WTC11 (cell line): ENCODE data around the gene OXNAD1. TPM values are rescaled to one million over a fixed set of nuclear protein-coding genes. Genes with fewer than 3 reads are reported as not detected.

ENCODE experiments used
- ATAC-seq: fragments of 200-7000 bp; cut with Tn5 transposase; 2 replicates; pipeline ENCODE4 v1.10.0; 2021; ENCODE audit warnings: mild to moderate bottlenecking, moderate library complexity
- CTCF ChIA-PET: fragments of 300-600 bp; sonication (Branson Sonifier 250); formaldehyde crosslinking; loops from one replicate; lab custom pipeline; 2021; ENCODE audit warnings: antibody characterized with exemption; lab: Charles Lee
- POLR2A ChIA-PET: fragments of 350-600 bp; sonication (Branson Sonifier 250); formaldehyde crosslinking; loops from one replicate; lab custom pipeline; 2021; ENCODE audit warnings: antibody characterized with exemption; lab: Charles Lee
- DNase-seq: peaks from one replicate; pipeline ENCODE4 v3.0.0; 2021; ENCODE audit warnings: low spot score
- H3K27ac Mint-ChIP-seq: 2 replicates; pipeline ENCODE4 v1.8.0; 2021; ENCODE audit warnings: mixed read lengths
- H3K27me3 Mint-ChIP-seq: 2 replicates; pipeline ENCODE4 v1.8.0; 2021; ENCODE audit warnings: low read depth, mild to moderate bottlenecking, moderate library complexity, mixed read lengths
- H3K36me3 Mint-ChIP-seq: 2 replicates; pipeline ENCODE4 v1.8.0; 2021; ENCODE audit warnings: mixed read lengths
- H3K4me1 Mint-ChIP-seq: 2 replicates; pipeline ENCODE4 v1.8.0; 2022; ENCODE audit warnings: mixed read lengths
- H3K4me3 Mint-ChIP-seq: 2 replicates; pipeline ENCODE4 v1.8.0; 2021; ENCODE audit warnings: mild to moderate bottlenecking, moderate library complexity, mixed read lengths
- H3K9me3 Mint-ChIP-seq: 2 replicates; pipeline ENCODE4 v1.8.0; 2021; ENCODE audit warnings: mixed read lengths
- ATF1 ChIP-seq: sonication (generic); formaldehyde crosslinking; IDR thresholded peaks from 2 replicates; pipeline ENCODE4 v1.8.1; 2023; ENCODE audit warnings: mild to moderate bottlenecking, moderate library complexity, missing genetic modification reagents
- ATF3 ChIP-seq: sonication (generic); formaldehyde crosslinking; conservative IDR thresholded peaks from 2 replicates; pipeline ENCODE4 v1.8.1; 2022; ENCODE audit warnings: mild to moderate bottlenecking, missing genetic modification reagents
- ERG ChIP-seq: fragments of 250-450 bp; sonication (Bioruptor Pico); IDR thresholded peaks from 2 replicates; pipeline ENCODE4 v1.8.0; 2021; ENCODE audit warnings: mild to moderate bottlenecking
- ETV6 ChIP-seq: sonication (generic); formaldehyde crosslinking; IDR thresholded peaks from 2 replicates; pipeline ENCODE4 v1.8.1; 2022; ENCODE audit warnings: mild to moderate bottlenecking, missing genetic modification reagents
- GRHL2 ChIP-seq: fragments of 250-450 bp; sonication (Bioruptor Pico); IDR thresholded peaks from 2 replicates; pipeline ENCODE4 v1.8.0; 2022; ENCODE audit warnings: mild to moderate bottlenecking, moderate library complexity; ENCODE audit not compliant: insufficient replicate concordance, severe bottlenecking
- HMGA2 ChIP-seq: fragments of 250-450 bp; sonication (Bioruptor Pico); IDR thresholded peaks from 2 replicates; pipeline ENCODE4 v1.4.0; 2021; ENCODE audit warnings: mild to moderate bottlenecking, moderate library complexity
- HMGXB4 ChIP-seq: sonication (generic); formaldehyde crosslinking; IDR thresholded peaks from 2 replicates; pipeline ENCODE4 v1.8.1; 2023; ENCODE audit warnings: mild to moderate bottlenecking, moderate library complexity, missing genetic modification reagents
- MLX ChIP-seq: sonication (generic); formaldehyde crosslinking; IDR thresholded peaks from 2 replicates; pipeline ENCODE4 v1.8.1; 2023; ENCODE audit warnings: mild to moderate bottlenecking, missing genetic modification reagents, moderate library complexity
- MXD4 ChIP-seq: fragments of 250-450 bp; sonication (Bioruptor Pico); IDR thresholded peaks from 2 replicates; pipeline ENCODE4 v1.8.0; 2021; ENCODE audit warnings: mild to moderate bottlenecking, moderate library complexity, borderline replicate concordance
- NFYB ChIP-seq: sonication (generic); formaldehyde crosslinking; conservative IDR thresholded peaks from 2 replicates; pipeline ENCODE4 v1.8.0; 2022; ENCODE audit warnings: low read depth, missing genetic modification reagents
- NR3C1 ChIP-seq: sonication (generic); formaldehyde crosslinking; conservative IDR thresholded peaks from 2 replicates; pipeline ENCODE4 v1.8.1; 2023; ENCODE audit warnings: low read depth, mild to moderate bottlenecking, missing genetic modification reagents
- OVOL2 ChIP-seq: fragments of 250-450 bp; sonication (Bioruptor Pico); IDR thresholded peaks from 2 replicates; pipeline ENCODE4 v1.9.0; 2021; ENCODE audit warnings: mild to moderate bottlenecking, borderline replicate concordance
- RORB ChIP-seq: fragments of 250-450 bp; sonication (Bioruptor Pico); IDR thresholded peaks from 2 replicates; pipeline ENCODE4 v1.9.0; 2021; ENCODE audit warnings: mild to moderate bottlenecking
- ZNF232 ChIP-seq: sonication (generic); formaldehyde crosslinking; IDR thresholded peaks from 2 replicates; pipeline ENCODE4 v1.8.0; 2022; ENCODE audit warnings: mild to moderate bottlenecking, missing genetic modification reagents
- ZNF317 ChIP-seq: sonication (generic); formaldehyde crosslinking; IDR thresholded peaks from 2 replicates; pipeline ENCODE4 v1.8.1; 2023; ENCODE audit warnings: low read depth, mild to moderate bottlenecking, moderate library complexity, missing genetic modification reagents, borderline replicate concordance
- total RNA-seq: library from RNA; stranded (reverse); gene quantifications from 3 replicates; pipeline ENCODE4 v1.2.3, GENCODE V29; 2021
- TF ChIP-seq, protein P1 (sequence below): sonication (generic); formaldehyde crosslinking; IDR thresholded peaks from 2 replicates; pipeline ENCODE4 v1.8.1; 2023; ENCODE audit warnings: mild to moderate bottlenecking, missing genetic modification reagents, borderline replicate concordance
- TF ChIP-seq, protein P2 (sequence below): fragments of 250-450 bp; sonication (Bioruptor Pico); conservative IDR thresholded peaks from 2 replicates; pipeline ENCODE4 v1.9.0; 2021; ENCODE audit warnings: mild to moderate bottlenecking
- TF ChIP-seq, protein P3 (sequence below): fragments of 250-450 bp; sonication (Bioruptor Pico); IDR thresholded peaks from 2 replicates; pipeline ENCODE4 v2.1.2; 2022; ENCODE audit warnings: mild to moderate bottlenecking, moderate library complexity

OXNAD1 gene
- total RNA-seq, 1 experiment from 2014 or later, result 21.7 TPM

- peaks cover 18% of the 10 kb centered on the region for H3K4me1 Mint-ChIP-seq
- POLR2A ChIA-PET, result no interaction called here
- TF ChIP-seq HMGA2 (CRISPR knock-in tag), result no peak
- TF ChIP-seq, protein P1, sequence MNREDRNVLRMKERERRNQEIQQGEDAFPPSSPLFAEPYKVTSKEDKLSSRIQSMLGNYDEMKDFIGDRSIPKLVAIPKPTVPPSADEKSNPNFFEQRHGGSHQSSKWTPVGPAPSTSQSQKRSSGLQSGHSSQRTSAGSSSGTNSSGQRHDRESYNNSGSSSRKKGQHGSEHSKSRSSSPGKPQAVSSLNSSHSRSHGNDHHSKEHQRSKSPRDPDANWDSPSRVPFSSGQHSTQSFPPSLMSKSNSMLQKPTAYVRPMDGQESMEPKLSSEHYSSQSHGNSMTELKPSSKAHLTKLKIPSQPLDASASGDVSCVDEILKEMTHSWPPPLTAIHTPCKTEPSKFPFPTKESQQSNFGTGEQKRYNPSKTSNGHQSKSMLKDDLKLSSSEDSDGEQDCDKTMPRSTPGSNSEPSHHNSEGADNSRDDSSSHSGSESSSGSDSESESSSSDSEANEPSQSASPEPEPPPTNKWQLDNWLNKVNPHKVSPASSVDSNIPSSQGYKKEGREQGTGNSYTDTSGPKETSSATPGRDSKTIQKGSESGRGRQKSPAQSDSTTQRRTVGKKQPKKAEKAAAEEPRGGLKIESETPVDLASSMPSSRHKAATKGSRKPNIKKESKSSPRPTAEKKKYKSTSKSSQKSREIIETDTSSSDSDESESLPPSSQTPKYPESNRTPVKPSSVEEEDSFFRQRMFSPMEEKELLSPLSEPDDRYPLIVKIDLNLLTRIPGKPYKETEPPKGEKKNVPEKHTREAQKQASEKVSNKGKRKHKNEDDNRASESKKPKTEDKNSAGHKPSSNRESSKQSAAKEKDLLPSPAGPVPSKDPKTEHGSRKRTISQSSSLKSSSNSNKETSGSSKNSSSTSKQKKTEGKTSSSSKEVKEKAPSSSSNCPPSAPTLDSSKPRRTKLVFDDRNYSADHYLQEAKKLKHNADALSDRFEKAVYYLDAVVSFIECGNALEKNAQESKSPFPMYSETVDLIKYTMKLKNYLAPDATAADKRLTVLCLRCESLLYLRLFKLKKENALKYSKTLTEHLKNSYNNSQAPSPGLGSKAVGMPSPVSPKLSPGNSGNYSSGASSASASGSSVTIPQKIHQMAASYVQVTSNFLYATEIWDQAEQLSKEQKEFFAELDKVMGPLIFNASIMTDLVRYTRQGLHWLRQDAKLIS (CRISPR knock-in tag), result no peak
- no peak for TF ChIP-seq ZNF317 (CRISPR knock-in tag)
- TF ChIP-seq, protein P2, sequence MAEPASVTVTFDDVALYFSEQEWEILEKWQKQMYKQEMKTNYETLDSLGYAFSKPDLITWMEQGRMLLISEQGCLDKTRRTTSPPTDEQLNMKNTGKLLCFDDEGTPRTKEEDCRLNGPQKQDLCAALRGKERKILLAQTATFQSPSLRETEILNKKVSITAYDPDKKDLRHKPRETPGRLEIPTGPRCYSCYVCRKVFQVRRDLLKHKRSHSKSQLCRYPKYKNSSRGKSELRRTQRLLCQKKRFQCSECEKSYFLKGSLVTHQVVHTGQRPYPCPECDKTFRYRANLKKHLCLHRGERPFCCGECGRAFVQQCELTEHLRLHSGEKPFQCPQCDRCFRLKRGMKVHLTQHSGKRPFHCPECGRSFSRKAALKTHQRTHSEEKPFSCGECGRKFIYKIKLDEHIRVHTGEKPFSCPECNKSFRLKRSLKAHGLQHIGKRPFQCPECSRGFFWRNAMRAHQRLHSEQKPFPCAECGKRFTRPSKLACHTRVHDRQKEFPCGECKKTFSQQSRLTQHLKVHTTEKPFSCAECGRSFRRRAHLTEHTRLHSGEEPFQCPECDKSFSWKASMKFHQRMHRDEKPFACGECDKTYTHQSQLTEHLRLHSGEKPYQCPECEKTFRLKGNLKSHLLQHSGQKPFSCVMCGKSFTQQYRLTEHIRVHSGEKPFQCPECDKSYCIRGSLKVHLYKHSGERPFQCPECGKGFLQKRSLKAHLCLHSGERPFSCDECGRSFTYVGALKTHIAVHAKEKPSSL (CRISPR knock-in tag), result no peak
- TF ChIP-seq ATF1 (CRISPR knock-in tag), result no peak
- TF ChIP-seq ATF3 (CRISPR knock-in tag), result no peak
- no peak for TF ChIP-seq ERG (CRISPR knock-in tag)
- no peak for TF ChIP-seq ZNF232 (CRISPR knock-in tag)
- CTCF ChIA-PET, result no interaction called here
- ATAC-seq (no peak), DNase-seq (no peak)
- no peaks in the 10 kb centered on the region for H3K27me3 Mint-ChIP-seq
- no peak overlapping the region for H3K4me3 Mint-ChIP-seq
- peaks cover 24% of the 10 kb centered on the region for H3K9me3 Mint-ChIP-seq
- H3K36me3 Mint-ChIP-seq, result peaks cover 31% of the 10 kb centered on the region
- no peak overlapping the region for H3K27ac Mint-ChIP-seq
These were observed 63.1 kb downstream of the OXNAD1 start for GRCh38 chr3:16328124-16328523.

DNA sequence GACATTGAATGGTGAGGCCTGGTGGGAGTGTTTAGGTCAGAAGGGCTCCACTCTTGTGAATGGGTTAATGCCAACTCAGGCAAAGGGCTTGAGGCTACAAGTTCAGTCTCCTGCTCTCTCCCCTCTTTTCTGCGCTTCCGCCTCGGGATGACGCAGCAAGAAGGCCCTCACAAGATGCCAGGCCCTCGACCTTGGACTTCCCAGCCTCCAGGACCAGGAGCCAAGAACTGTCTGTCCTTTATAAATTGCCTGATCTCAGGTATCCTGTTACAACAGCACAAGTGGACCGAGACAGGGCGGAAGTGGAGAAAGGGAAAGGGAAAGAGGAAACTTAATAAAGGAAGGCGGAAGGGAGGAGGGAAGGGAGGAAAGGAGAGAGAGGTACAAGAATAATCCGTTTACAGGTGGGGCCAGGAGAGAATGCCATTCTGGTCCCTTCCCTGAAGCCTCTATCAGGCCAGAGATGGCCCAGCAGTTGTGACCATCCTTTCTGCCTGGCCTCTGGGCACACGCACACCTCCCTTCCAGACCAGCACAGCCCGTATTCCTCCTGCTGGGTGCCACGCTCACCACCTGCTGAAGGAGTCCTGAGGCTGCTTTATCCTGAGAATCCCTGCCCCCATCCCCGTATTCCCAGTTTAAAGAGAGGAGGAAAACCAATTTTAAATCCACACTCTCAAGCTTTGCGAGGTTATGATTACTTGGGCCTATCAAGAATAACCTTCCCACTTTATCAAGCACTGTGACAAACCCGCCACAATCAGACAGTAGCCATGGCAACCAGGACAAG is 64.2 kb downstream of the OXNAD1 start:
- Mint-ChIP-seq H3K27ac (0 out of 2 replicates have a peak overlapping the region, but pooled peaks have one; percentile 41), H3K9me3 (peaks cover 29% of the 10 kb centered on the region), H3K27me3 (no peaks in the 10 kb centered on the region), H3K36me3 (peaks cover 39% of the 10 kb centered on the region), H3K4me3 (no peak overlapping the region), H3K4me1 (peaks cover 18% of the 10 kb centered on the region)
- ChIA-PET CTCF (no interaction called here), POLR2A (no interaction called here)
- ATAC-seq, result peak; percentile 50
- TF ChIP-seq, protein P3, sequence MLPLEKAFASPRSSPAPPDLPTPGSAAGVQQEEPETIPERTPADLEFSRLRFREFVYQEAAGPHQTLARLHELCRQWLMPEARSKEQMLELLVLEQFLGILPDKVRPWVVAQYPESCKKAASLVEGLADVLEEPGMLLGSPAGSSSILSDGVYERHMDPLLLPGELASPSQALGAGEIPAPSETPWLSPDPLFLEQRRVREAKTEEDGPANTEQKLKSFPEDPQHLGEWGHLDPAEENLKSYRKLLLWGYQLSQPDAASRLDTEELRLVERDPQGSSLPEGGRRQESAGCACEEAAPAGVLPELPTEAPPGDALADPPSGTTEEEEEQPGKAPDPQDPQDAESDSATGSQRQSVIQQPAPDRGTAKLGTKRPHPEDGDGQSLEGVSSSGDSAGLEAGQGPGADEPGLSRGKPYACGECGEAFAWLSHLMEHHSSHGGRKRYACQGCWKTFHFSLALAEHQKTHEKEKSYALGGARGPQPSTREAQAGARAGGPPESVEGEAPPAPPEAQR (CRISPR knock-in tag), result no peak
- no peak for TF ChIP-seq MXD4 (CRISPR knock-in tag)
- TF ChIP-seq HMGXB4 (CRISPR knock-in tag), result no peak
- no peak for TF ChIP-seq OVOL2 (CRISPR knock-in tag)
- TF ChIP-seq ERG (CRISPR knock-in tag), result no peak
- no peak for TF ChIP-seq GRHL2 (CRISPR knock-in tag)
- TF ChIP-seq NR3C1, result no peak
- no peak for TF ChIP-seq RORB (CRISPR knock-in tag)
- TF ChIP-seq MLX (CRISPR knock-in tag), result no peak
- TF ChIP-seq NFYB (CRISPR knock-in tag), result no peak
- no peak for TF ChIP-seq ETV6 (CRISPR knock-in tag)
- DNase-seq, result no peak
